ENCODE data around the gene YDJC. TPM values are rescaled to one million over a fixed set of nuclear protein-coding genes. Genes with fewer than 3 reads are reported as not detected.
"Not testable (repeated sequence)": the region's sequence is repeated elsewhere in the genome, so short reads cannot be mapped to it uniquely, and the experiment has no call there.

The YDJC gene
- total RNA-seq, 2 experiments from 2014 or later: 37.1 to 38.0 TPM

- POLR2A ChIA-PET: interaction anchor here (1.3 to 5.4 kb wide), 2 partner anchors 17 to 111 kb away, joined by 3 to 27 read pairs; partner anchors contain the start of genes SDF2L1 and YPEL1
- no peak for DNase-seq
- Mint-ChIP-seq H3K36me3 (ENCODE audit: low read depth) (peaks cover 38% of the 10 kb centered on the region), H3K9me3 (no peaks in the 10 kb centered on the region), H3K27me3 (no peaks in the 10 kb centered on the region), H3K4me3 (no peak overlapping the region), H3K27ac (peak overlapping the region; percentile 64), H3K4me1 (peaks cover 26% of the 10 kb centered on the region)
- CTCF ChIA-PET: interaction anchor here (13.8 kb wide), 1 partner anchor 18 kb away, joined by 289 read pairs; the partner anchor contains the start of gene SDF2L1
Observed at GRCh38 chr22:21624880-21625791, 4.7 kb downstream of the YDJC start.

GRCh38 chr22:21624120-21624879 is 5.5 kb downstream of the YDJC start:
- Mint-ChIP-seq H3K27ac (peak overlapping the region; percentile 64), H3K4me1 (peaks cover 26% of the 10 kb centered on the region), H3K27me3 (no peaks in the 10 kb centered on the region), H3K36me3 (ENCODE audit: low read depth) (peaks cover 38% of the 10 kb centered on the region), H3K4me3 (no peak overlapping the region), H3K9me3 (no peaks in the 10 kb centered on the region)
- CTCF ChIA-PET: interaction anchor here (0.5 to 13.8 kb wide), 4 partner anchors 8 to 1000 kb away, joined by 3 to 289 read pairs (median 4); partner anchors contain the start of genes CCDC116 and SDF2L1
- DNase-seq: peak; percentile 42
- POLR2A ChIA-PET: interaction anchor here (5.4 kb wide), 1 partner anchor 18 kb away, joined by 27 read pairs; the partner anchor contains the start of gene SDF2L1

- no peak overlapping the region for H3K4me3 Mint-ChIP-seq
- CTCF ChIA-PET: interaction anchor here (1.0 to 13.8 kb wide), 3 partner anchors 9 to 21 kb away, joined by 3 to 289 read pairs (median 3); partner anchors contain the start of genes CCDC116 and SDF2L1
- peaks cover 24% of the 10 kb centered on the region for H3K4me1 Mint-ChIP-seq
- H3K9me3 Mint-ChIP-seq: no peaks in the 10 kb centered on the region
- no peak for DNase-seq
- POLR2A ChIA-PET: interaction anchor here (5.4 kb wide), 1 partner anchor 19 kb away, joined by 27 read pairs; the partner anchor contains the start of gene SDF2L1
- peaks cover 36% of the 10 kb centered on the region for H3K36me3 Mint-ChIP-seq (ENCODE audit: low read depth)
- H3K27ac Mint-ChIP-seq: no peak overlapping the region
- H3K27me3 Mint-ChIP-seq: no peaks in the 10 kb centered on the region
Observed at GRCh38 chr22:21623648-21623970, 6.2 kb downstream of the YDJC start.

GRCh38 chr22:21622919-21623647 is 6.7 kb downstream of the YDJC start:
- POLR2A ChIA-PET: interaction anchor here (5.4 kb wide), 1 partner anchor 19 kb away, joined by 27 read pairs; the partner anchor contains the start of gene SDF2L1

GRCh38 chr22:21622011-21622918 is 7.6 kb downstream of the YDJC start:
- H3K36me3 Mint-ChIP-seq (ENCODE audit: low read depth): peaks cover 25% of the 10 kb centered on the region
- ChIA-PET CTCF (interaction anchor here (0.6 to 1.3 kb wide), 2 partner anchors 20 to 34 kb away, joined by 4 read pairs; partner anchors contain the start of gene SDF2L1), POLR2A (interaction anchor here (5.4 kb wide), 1 partner anchor 20 kb away, joined by 27 read pairs; the partner anchor contains the start of gene SDF2L1)
- no peak overlapping the region for H3K4me3 Mint-ChIP-seq
- peak overlapping the region; percentile 41 for H3K27ac Mint-ChIP-seq
- H3K9me3 Mint-ChIP-seq: no peaks in the 10 kb centered on the region
- no peaks in the 10 kb centered on the region for H3K27me3 Mint-ChIP-seq
- DNase-seq: no peak
- peaks cover 13% of the 10 kb centered on the region for H3K4me1 Mint-ChIP-seq

More at GRCh38 chr22:21622919-21623647, 6.7 kb downstream of the YDJC start:
- DNase-seq: no peak
- Mint-ChIP-seq H3K4me1 (peaks cover 21% of the 10 kb centered on the region), H3K36me3 (ENCODE audit: low read depth) (peaks cover 32% of the 10 kb centered on the region), H3K9me3 (no peaks in the 10 kb centered on the region), H3K4me3 (no peak overlapping the region), H3K27me3 (no peaks in the 10 kb centered on the region), H3K27ac (no peak overlapping the region)
- CTCF ChIA-PET: interaction anchor here (0.6 to 13.8 kb wide), 4 partner anchors 9 to 35 kb away, joined by 3 to 289 read pairs (median 4); partner anchors contain the start of genes CCDC116 and SDF2L1

GRCh38 chr22:21621025-21621424 is 8.8 kb downstream of the YDJC start:
- ChIA-PET CTCF (interaction anchor here (1.3 kb wide), 1 partner anchor 21 kb away, joined by 4 read pairs; the partner anchor contains the start of gene SDF2L1), POLR2A (no interaction called here)
- H3K27me3 Mint-ChIP-seq: no peaks in the 10 kb centered on the region
- no peak overlapping the region for H3K4me3 Mint-ChIP-seq
- no peaks in the 10 kb centered on the region for H3K9me3 Mint-ChIP-seq
- peaks cover 6% of the 10 kb centered on the region for H3K4me1 Mint-ChIP-seq
- DNase-seq: no peak
- peaks cover 18% of the 10 kb centered on the region for H3K36me3 Mint-ChIP-seq (ENCODE audit: low read depth)
- H3K27ac Mint-ChIP-seq: peak overlapping the region; percentile 3

- not testable (repeated sequence) for H3K27me3 Mint-ChIP-seq, H3K4me3 Mint-ChIP-seq, DNase-seq, H3K9me3 Mint-ChIP-seq, H3K27ac Mint-ChIP-seq, H3K4me1 Mint-ChIP-seq
- POLR2A ChIA-PET: interaction anchor here (0.7 to 2.5 kb wide), 2 partner anchors 11 to 26 kb away, joined by 3 to 9 read pairs; no protein-coding TSS in a partner anchor
- CTCF ChIA-PET: interaction anchor here (1.5 to 2.3 kb wide), 2 partner anchors 12 to 29 kb away, joined by 3 to 8 read pairs; partner anchors contain the start of gene YDJC
- peaks cover 25% of the 10 kb centered on the region for H3K36me3 Mint-ChIP-seq (ENCODE audit: low read depth)
Observed at GRCh38 chr22:21617337-21617736, 12.5 kb downstream of the YDJC start.

- DNase-seq: no peak
- H3K27me3 Mint-ChIP-seq: no peaks in the 10 kb centered on the region
- peaks cover 35% of the 10 kb centered on the region for H3K36me3 Mint-ChIP-seq (ENCODE audit: low read depth)
- peaks cover 2% of the 10 kb centered on the region for H3K4me1 Mint-ChIP-seq
- H3K9me3 Mint-ChIP-seq: no peaks in the 10 kb centered on the region
- H3K27ac Mint-ChIP-seq: no peak overlapping the region
- ChIA-PET POLR2A (interaction anchor here (1.0 to 1.2 kb wide), 2 partner anchors 18 to 27 kb away, joined by 3 read pairs; no protein-coding TSS in a partner anchor), CTCF (interaction anchor here (1.5 to 2.3 kb wide), 2 partner anchors 13 to 31 kb away, joined by 3 to 8 read pairs; partner anchors contain the start of gene YDJC)
- no peak overlapping the region for H3K4me3 Mint-ChIP-seq
Observed at GRCh38 chr22:21615731-21616130, 14.1 kb downstream of the YDJC start.

- no peak overlapping the region for H3K4me3 Mint-ChIP-seq
- peaks cover 41% of the 10 kb centered on the region for H3K36me3 Mint-ChIP-seq (ENCODE audit: low read depth)
- H3K27me3 Mint-ChIP-seq: no peaks in the 10 kb centered on the region
- peaks cover 3% of the 10 kb centered on the region for H3K4me1 Mint-ChIP-seq
- CTCF ChIA-PET: interaction anchor here (1.0 to 1.9 kb wide), 3 partner anchors 16 to 33 kb away, joined by 3 to 6 read pairs (median 3); no protein-coding TSS in a partner anchor
- H3K9me3 Mint-ChIP-seq: no peaks in the 10 kb centered on the region
- POLR2A ChIA-PET: interaction anchor here (1.1 to 1.2 kb wide), 2 partner anchors 13 to 15 kb away, joined by 3 to 5 read pairs; no protein-coding TSS in a partner anchor
- no peak for DNase-seq
- no peak overlapping the region for H3K27ac Mint-ChIP-seq
Observed at GRCh38 chr22:21613553-21614233, 16.1 kb downstream of the YDJC start.

- POLR2A ChIA-PET: interaction anchor here (1.1 kb wide), 1 partner anchor 16 kb away, joined by 5 read pairs; no protein-coding TSS in a partner anchor
- no peak overlapping the region for H3K4me3 Mint-ChIP-seq
- CTCF ChIA-PET: interaction anchor here (1.0 to 1.9 kb wide), 3 partner anchors 16 to 34 kb away, joined by 3 to 6 read pairs (median 3); no protein-coding TSS in a partner anchor
Observed at GRCh38 chr22:21612858-21613257, 17.0 kb downstream of the YDJC start.

More at GRCh38 chr22:21612858-21613257, 17.0 kb downstream of the YDJC start:
- peaks cover 5% of the 10 kb centered on the region for H3K4me1 Mint-ChIP-seq
- peaks cover 41% of the 10 kb centered on the region for H3K36me3 Mint-ChIP-seq (ENCODE audit: low read depth)
- no peaks in the 10 kb centered on the region for H3K27me3 Mint-ChIP-seq
- no peaks in the 10 kb centered on the region for H3K9me3 Mint-ChIP-seq
- no peak overlapping the region for H3K27ac Mint-ChIP-seq
- DNase-seq: no peak
